ENCODE measurements around the gene UBALD1. TPM values are rescaled to one million over a fixed set of nuclear protein-coding genes. Genes with fewer than 3 reads are reported as not detected.
A peak's percentile ranks its signal among the peaks of the same experiment; 100 is the strongest.
"Not testable (repeated sequence)": the region's sequence is repeated elsewhere in the genome, so short reads cannot be mapped to it uniquely, and the experiment has no call there.

The UBALD1 gene
- total RNA-seq, 1 donor from 2014 or later, result 4.6 TPM

DNA sequence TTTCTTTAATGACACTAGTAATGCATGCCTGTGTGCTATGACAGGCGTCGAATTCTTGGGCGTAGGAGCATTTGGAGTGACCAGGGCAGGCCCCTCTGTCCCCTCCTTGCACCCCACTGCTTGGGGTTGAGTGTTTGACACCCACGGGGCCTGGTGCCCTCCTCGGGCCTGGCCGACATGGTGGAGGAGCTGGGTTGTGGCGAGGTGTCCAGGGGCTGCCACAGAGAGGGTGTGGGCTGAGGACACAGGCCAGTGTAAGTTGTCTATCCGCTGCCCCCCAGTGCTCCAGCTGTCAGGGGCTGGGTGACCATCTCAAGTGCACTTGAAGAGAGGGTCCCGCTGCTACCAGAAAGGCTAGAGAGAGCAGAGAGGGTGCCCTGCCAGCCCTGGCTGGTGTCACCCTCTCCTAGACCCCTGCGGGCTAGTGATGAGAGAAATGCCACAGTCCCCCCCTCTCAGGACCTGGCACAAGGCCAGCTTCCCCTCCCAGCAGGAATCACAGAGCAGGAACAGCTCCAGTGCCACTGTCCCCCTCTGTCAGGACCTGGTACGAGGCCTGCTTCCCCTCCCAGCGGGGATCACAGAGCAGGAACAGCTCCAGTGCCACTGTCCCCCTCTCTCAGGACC lies 40.4 kb upstream of the UBALD1 start:
- peaks cover 76 to 91% of the 10 kb centered on the region in 2 donors for H3K36me3 ChIP-seq
- intact Hi-C loops (cut with DNase I), result no loop called here

GRCh38 chr16:4654011-4654963 lies 39.6 kb upstream of the UBALD1 start:
- intact Hi-C loops (cut with DNase I), result no loop called here
- no peak for DNase-seq (ENCODE audit: low spot score in 2 of 2)
- no peak overlapping the region for H3K4me3 ChIP-seq
- H3K36me3 ChIP-seq, result peaks cover 68 to 86% of the 10 kb centered on the region in 2 donors
- H3K9me3 ChIP-seq, result no peaks in the 10 kb centered on the region
- H3K27me3 ChIP-seq, result no peaks in the 10 kb centered on the region
- H3K4me1 ChIP-seq, result no peaks in the 10 kb centered on the region
- H3K27ac ChIP-seq, result no peak overlapping the region
- no peak for TF ChIP-seq CTCF (IDR thresholded peaks at IDR 0.05)

More for the DNA sequence above, 40.4 kb upstream of the UBALD1 start:
- Histone ChIP-seq H3K27ac (no peak overlapping the region), H3K4me3 (no peak overlapping the region), H3K27me3 (no peaks in the 10 kb centered on the region), H3K4me1 (no peaks in the 10 kb centered on the region), H3K9me3 (no peaks in the 10 kb centered on the region)
- no peak for TF ChIP-seq CTCF (IDR thresholded peaks at IDR 0.05)
- DNase-seq (ENCODE audit: low spot score in 2 of 2), result no peak

DNA sequence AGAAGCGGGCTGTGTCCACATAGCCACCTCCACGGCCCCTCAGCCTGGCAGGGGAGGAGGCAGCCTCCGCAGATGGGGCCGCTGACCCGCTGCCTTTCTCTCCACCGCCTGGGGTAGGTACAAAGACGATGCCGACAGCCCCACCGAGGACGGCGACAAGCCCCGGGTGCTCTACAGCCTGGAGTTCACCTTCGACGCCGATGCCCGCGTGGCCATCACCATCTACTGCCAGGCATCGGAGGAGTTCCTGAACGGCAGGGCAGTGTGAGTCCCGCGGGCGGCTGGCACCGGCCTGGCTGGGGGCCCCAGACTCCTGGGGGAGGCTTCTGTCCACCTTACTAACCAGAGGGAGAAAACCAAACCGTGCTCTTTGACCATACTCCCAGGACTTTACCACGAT lies 37.9 kb upstream of the UBALD1 start:
- no peak for DNase-seq (ENCODE audit: low spot score in 2 of 2)
- H3K36me3 ChIP-seq, result peaks cover 58 to 68% of the 10 kb centered on the region in 2 donors

DNA sequence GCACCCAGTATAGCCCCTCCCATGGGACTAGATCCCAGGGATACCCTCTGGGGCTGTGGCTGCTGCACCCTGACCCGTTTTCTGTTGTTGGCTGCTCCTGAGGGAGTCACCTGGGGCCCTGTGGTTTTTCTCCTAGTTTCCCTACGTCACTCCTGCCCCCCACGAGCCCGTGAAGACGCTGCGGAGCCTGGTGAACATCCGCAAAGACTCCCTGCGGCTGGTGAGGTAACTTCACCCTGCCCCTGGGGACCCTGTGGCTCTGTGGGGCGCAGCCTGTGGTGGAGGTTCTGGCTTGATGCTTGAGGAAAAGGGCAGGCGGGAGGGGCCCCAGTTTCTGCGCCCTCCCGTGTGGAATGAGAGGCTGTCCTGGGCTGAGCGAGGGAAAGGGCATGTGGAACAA lies 37.1 kb upstream of the UBALD1 start:
- H3K27ac ChIP-seq, result no peak overlapping the region
- H3K9me3 ChIP-seq, result no peaks in the 10 kb centered on the region
- no peaks in the 10 kb centered on the region for H3K4me1 ChIP-seq
- no peak overlapping the region for H3K4me3 ChIP-seq
- peaks cover 51 to 61% of the 10 kb centered on the region in 2 donors for H3K36me3 ChIP-seq
- TF ChIP-seq CTCF (IDR thresholded peaks at IDR 0.05), result no peak
- no peak for DNase-seq (ENCODE audit: low spot score in 2 of 2)
- H3K27me3 ChIP-seq, result no peaks in the 10 kb centered on the region
- intact Hi-C loops (cut with DNase I), result no loop called here

More for the DNA sequence above, 37.9 kb upstream of the UBALD1 start:
- TF ChIP-seq CTCF (IDR thresholded peaks at IDR 0.05), result no peak
- intact Hi-C loops (cut with DNase I), result no loop called here
- H3K4me3 ChIP-seq, result no peak overlapping the region
- H3K4me1 ChIP-seq, result no peaks in the 10 kb centered on the region
- H3K9me3 ChIP-seq, result no peaks in the 10 kb centered on the region
- H3K27ac ChIP-seq, result no peak overlapping the region
- no peaks in the 10 kb centered on the region for H3K27me3 ChIP-seq

DNA sequence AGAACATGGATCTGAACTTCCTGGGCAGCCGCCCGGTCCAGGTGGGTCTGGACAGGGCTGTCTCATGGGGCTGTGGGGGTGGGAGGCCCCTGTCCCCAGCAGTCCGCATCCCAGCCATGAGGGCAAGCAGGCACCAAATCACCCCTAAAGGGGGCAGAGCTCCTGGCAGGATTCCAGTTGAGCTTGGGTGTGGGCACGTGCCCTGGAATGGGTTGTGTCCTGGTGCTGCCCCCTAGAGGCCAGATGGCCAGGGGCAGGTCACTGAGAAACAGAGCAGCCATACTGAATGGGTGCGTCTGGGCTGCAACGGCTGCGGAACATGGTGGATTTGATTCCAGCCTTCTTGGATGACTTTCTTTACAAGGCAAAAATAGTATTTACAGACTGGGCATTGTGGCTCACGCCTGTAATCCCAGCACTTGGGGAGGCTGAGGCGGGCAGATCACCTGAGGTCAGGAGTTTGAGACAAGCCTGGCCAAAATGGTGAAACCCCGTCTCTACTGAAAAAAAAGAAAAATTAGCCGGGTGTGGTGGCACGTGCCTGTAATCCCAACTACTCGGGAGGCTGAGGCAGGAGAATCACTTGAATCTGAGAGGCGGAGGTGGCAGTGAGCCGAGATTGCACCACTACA lies 35.9 kb upstream of the UBALD1 start:
- H3K9me3 ChIP-seq; H3K4me3 ChIP-seq; intact Hi-C loops (cut with DNase I); H3K27me3 ChIP-seq; H3K27ac ChIP-seq; H3K4me1 ChIP-seq: not testable (repeated sequence)
- peak in 1 of 2 donors; percentile 83 for DNase-seq (ENCODE audit: low spot score in 2 of 2)
- TF ChIP-seq CTCF (IDR thresholded peaks at IDR 0.05), result peak; percentile 49 to 58 (median 55)
- H3K36me3 ChIP-seq, result peaks cover 40 to 53% of the 10 kb centered on the region in 2 donors

Data from ascending aorta (tissue), 2 donors.